Measurements from ENCODE around the gene P2RX7.

P2RX7 gene

DNA sequence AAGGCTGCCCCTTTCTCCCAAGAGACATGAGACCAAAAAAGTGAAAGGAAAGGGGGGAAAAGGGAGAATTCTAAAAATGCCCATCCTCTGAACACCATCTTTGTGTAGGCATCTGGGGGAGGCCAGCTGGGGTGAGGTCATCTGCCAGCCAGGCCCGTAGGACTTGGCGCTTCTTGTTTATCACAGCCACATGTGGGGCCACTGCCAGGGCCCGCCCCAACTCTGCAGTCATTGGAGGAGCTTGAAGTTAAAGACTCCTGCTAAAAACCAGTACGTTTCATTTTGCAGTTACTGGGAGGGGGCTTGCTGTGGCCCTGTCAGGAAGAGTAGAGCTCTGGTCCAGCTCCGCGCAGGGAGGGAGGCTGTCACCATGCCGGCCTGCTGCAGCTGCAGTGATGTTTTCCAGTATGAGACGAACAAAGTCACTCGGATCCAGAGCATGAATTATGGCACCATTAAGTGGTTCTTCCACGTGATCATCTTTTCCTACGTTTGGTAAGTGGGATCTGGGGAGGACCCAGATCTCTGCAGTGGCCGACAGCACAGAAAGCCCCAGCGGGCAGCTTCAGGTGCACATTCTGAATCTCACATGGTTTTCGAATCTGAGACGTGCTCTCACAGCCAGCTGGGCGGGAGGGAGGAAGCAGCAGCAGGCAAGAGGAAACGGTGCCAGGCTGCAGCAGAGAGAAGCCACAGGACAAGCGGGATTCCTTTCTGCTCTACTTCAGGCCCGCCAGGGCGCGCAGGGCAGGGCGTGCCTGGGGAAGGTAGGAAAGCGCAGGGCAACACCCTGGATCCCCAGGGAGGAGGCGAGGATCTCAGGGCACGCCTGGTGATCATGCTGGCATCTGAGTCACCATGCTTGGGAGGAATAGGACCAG lies at the start of gene P2RX7:
TSS of gene P2RX7 (plus strand) at position 276 of the 881 bp plus-strand sequence. CDS start at position 371, 95 bp downstream.
- TF ChIP-seq, protein P1, sequence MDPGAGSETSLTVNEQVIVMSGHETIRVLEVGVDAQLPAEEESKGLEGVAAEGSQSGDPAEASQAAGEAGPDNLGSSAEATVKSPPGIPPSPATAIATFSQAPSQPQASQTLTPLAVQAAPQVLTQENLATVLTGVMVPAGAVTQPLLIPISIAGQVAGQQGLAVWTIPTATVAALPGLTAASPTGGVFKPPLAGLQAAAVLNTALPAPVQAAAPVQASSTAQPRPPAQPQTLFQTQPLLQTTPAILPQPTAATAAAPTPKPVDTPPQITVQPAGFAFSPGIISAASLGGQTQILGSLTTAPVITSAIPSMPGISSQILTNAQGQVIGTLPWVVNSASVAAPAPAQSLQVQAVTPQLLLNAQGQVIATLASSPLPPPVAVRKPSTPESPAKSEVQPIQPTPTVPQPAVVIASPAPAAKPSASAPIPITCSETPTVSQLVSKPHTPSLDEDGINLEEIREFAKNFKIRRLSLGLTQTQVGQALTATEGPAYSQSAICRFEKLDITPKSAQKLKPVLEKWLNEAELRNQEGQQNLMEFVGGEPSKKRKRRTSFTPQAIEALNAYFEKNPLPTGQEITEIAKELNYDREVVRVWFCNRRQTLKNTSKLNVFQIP (CRISPR knock-in tag; IDR thresholded peaks at IDR 0.05; ENCODE audit: borderline replicate concordance, low read depth) = no peak
- TF ChIP-seq ZFP30 (CRISPR knock-in tag; IDR thresholded peaks at IDR 0.05) = no peak
- TF ChIP-seq TCF4 (CRISPR knock-in tag; IDR thresholded peaks at IDR 0.05; ENCODE audit: borderline replicate concordance) = peak; percentile 46; the same call in 1 of the 2 replicates
- TF ChIP-seq PPARA (CRISPR knock-in tag; IDR thresholded peaks at IDR 0.05; ENCODE audit: borderline replicate concordance) = no peak
- peak; percentile 90 for ATAC-seq

DNA sequence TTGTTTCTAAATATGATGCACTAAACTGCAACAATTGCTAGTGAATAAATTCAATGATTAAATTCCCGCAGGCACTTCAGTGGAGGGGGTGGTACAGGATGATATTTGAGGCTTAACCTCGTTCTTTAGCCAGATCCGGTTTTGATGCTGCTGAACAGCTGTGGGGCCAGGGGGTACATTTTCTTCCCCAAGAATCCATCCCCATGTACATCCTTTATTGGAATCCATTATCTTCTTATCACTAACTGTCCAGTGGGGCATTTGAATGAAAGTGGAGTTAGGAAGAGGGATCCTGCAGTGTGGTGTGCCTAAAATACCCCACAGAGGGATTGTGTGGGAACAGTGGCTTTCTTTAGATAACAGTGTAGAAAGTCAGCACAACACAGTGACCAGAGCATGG lies 48.4 kb upstream of the P2RX7 start:
- TF ChIP-seq ESRRG (CRISPR knock-in tag; IDR thresholded peaks at IDR 0.05) (no peak), OSR1 (CRISPR knock-in tag; IDR thresholded peaks at IDR 0.05) (no peak), BACH2 (CRISPR knock-in tag; IDR thresholded peaks at IDR 0.05; ENCODE audit: borderline replicate concordance) (no peak), ZFP3 (CRISPR knock-in tag; IDR thresholded peaks at IDR 0.05) (no peak), CSDC2 (CRISPR knock-in tag; IDR thresholded peaks at IDR 0.05) (no peak), ZNF565 (CRISPR knock-in tag; conservative IDR thresholded peaks at IDR 0.05; ENCODE audit: low read depth) (no peak), RARB (CRISPR knock-in tag; IDR thresholded peaks at IDR 0.05) (no peak), TCF4 (CRISPR knock-in tag; IDR thresholded peaks at IDR 0.05; ENCODE audit: borderline replicate concordance) (no peak), ZNF8 (CRISPR knock-in tag; IDR thresholded peaks at IDR 0.05) (no peak), ZFP30 (CRISPR knock-in tag; IDR thresholded peaks at IDR 0.05) (no peak), ZC3H10 (CRISPR knock-in tag; IDR thresholded peaks at IDR 0.05) (no peak), ARNTL (CRISPR knock-in tag; IDR thresholded peaks at IDR 0.05; ENCODE audit: borderline replicate concordance, low read depth) (no peak), TOX (CRISPR knock-in tag; IDR thresholded peaks at IDR 0.05; ENCODE audit: borderline replicate concordance) (no peak)
- TF ChIP-seq, protein P2, sequence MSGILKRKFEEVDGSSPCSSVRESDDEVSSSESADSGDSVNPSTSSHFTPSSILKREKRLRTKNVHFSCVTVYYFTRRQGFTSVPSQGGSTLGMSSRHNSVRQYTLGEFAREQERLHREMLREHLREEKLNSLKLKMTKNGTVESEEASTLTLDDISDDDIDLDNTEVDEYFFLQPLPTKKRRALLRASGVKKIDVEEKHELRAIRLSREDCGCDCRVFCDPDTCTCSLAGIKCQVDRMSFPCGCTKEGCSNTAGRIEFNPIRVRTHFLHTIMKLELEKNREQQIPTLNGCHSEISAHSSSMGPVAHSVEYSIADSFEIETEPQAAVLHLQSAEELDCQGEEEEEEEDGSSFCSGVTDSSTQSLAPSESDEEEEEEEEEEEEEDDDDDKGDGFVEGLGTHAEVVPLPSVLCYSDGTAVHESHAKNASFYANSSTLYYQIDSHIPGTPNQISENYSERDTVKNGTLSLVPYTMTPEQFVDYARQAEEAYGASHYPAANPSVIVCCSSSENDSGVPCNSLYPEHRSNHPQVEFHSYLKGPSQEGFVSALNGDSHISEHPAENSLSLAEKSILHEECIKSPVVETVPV (CRISPR knock-in tag; IDR thresholded peaks at IDR 0.05) = no peak
- TF ChIP-seq, protein P3, sequence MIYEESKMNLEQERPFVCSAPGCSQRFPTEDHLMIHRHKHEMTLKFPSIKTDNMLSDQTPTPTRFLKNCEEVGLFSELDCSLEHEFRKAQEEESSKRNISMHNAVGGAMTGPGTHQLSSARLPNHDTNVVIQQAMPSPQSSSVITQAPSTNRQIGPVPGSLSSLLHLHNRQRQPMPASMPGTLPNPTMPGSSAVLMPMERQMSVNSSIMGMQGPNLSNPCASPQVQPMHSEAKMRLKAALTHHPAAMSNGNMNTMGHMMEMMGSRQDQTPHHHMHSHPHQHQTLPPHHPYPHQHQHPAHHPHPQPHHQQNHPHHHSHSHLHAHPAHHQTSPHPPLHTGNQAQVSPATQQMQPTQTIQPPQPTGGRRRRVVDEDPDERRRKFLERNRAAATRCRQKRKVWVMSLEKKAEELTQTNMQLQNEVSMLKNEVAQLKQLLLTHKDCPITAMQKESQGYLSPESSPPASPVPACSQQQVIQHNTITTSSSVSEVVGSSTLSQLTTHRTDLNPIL (CRISPR knock-in tag; IDR thresholded peaks at IDR 0.05; ENCODE audit: low read depth) = no peak
- TF ChIP-seq, protein P4, sequence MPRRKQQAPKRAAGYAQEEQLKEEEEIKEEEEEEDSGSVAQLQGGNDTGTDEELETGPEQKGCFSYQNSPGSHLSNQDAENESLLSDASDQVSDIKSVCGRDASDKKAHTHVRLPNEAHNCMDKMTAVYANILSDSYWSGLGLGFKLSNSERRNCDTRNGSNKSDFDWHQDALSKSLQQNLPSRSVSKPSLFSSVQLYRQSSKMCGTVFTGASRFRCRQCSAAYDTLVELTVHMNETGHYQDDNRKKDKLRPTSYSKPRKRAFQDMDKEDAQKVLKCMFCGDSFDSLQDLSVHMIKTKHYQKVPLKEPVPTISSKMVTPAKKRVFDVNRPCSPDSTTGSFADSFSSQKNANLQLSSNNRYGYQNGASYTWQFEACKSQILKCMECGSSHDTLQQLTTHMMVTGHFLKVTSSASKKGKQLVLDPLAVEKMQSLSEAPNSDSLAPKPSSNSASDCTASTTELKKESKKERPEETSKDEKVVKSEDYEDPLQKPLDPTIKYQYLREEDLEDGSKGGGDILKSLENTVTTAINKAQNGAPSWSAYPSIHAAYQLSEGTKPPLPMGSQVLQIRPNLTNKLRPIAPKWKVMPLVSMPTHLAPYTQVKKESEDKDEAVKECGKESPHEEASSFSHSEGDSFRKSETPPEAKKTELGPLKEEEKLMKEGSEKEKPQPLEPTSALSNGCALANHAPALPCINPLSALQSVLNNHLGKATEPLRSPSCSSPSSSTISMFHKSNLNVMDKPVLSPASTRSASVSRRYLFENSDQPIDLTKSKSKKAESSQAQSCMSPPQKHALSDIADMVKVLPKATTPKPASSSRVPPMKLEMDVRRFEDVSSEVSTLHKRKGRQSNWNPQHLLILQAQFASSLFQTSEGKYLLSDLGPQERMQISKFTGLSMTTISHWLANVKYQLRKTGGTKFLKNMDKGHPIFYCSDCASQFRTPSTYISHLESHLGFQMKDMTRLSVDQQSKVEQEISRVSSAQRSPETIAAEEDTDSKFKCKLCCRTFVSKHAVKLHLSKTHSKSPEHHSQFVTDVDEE (CRISPR knock-in tag; IDR thresholded peaks at IDR 0.05) = no peak
- no peak for ATAC-seq

DNA sequence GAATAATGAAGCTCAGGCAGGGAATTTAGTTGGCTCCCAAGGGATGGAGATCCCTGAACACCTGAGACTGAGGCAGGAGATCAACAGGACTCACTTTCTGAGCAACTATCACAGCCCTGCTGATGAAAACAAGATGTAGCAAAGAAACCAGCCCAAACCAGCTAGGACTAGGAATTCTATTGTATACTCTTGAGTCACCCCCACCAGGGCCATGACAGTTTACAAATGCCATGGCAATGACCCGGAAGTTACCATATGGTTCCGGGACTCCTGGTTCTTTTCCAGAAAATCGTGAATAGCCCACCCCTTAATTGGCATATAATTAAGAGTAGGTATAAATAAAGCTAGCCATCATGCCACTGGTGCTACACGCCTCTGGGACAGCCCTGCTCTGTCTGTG lies 47.6 kb upstream of the P2RX7 start:
- no peak for ATAC-seq
- TF ChIP-seq CSDC2 (CRISPR knock-in tag; IDR thresholded peaks at IDR 0.05) (no peak), BACH2 (CRISPR knock-in tag; IDR thresholded peaks at IDR 0.05; ENCODE audit: borderline replicate concordance) (no peak), PPARA (CRISPR knock-in tag; IDR thresholded peaks at IDR 0.05; ENCODE audit: borderline replicate concordance) (no peak), ARNTL (CRISPR knock-in tag; IDR thresholded peaks at IDR 0.05; ENCODE audit: borderline replicate concordance, low read depth) (no peak), ZC3H10 (CRISPR knock-in tag; IDR thresholded peaks at IDR 0.05) (no peak), ZNF565 (CRISPR knock-in tag; conservative IDR thresholded peaks at IDR 0.05; ENCODE audit: low read depth) (no peak), ISL1 (CRISPR knock-in tag; IDR thresholded peaks at IDR 0.05) (no peak), OSR1 (CRISPR knock-in tag; IDR thresholded peaks at IDR 0.05) (no peak), TOX (CRISPR knock-in tag; IDR thresholded peaks at IDR 0.05; ENCODE audit: borderline replicate concordance) (no peak), TCF4 (CRISPR knock-in tag; IDR thresholded peaks at IDR 0.05; ENCODE audit: borderline replicate concordance) (no peak)
- TF ChIP-seq, protein P4 (CRISPR knock-in tag; IDR thresholded peaks at IDR 0.05) = no peak
- TF ChIP-seq, protein P1 (CRISPR knock-in tag; IDR thresholded peaks at IDR 0.05; ENCODE audit: borderline replicate concordance, low read depth) = no peak
- TF ChIP-seq, protein P3 (CRISPR knock-in tag; IDR thresholded peaks at IDR 0.05; ENCODE audit: low read depth) = no peak
- TF ChIP-seq, protein P2 (CRISPR knock-in tag; IDR thresholded peaks at IDR 0.05) = no peak

All from SK-N-SH treated with all-trans-retinoic acid at 6 μM for 48 hours (cell line).